Measurements from ENCODE around the gene GALNT2.

- TF ChIP-seq CTCF (conservative IDR thresholded peaks at IDR 0.05; ENCODE audit: low read depth in 2 of 2) (no peak), CREB1 (CRISPR knock-in tag; IDR thresholded peaks at IDR 0.05; ENCODE audit: low read depth) (no peak)
Observed at GRCh38 chr1:230128569-230129285, 61.7 kb downstream of the GALNT2 start.

Measured in GM23338 (cell line).